ENCODE data around the gene CLCA1. TPM values are rescaled to one million over a fixed set of nuclear protein-coding genes. Genes with fewer than 3 reads are reported as not detected.

CLCA1 gene
- polyA plus RNA-seq, 1 experiment, result not detected

DNA sequence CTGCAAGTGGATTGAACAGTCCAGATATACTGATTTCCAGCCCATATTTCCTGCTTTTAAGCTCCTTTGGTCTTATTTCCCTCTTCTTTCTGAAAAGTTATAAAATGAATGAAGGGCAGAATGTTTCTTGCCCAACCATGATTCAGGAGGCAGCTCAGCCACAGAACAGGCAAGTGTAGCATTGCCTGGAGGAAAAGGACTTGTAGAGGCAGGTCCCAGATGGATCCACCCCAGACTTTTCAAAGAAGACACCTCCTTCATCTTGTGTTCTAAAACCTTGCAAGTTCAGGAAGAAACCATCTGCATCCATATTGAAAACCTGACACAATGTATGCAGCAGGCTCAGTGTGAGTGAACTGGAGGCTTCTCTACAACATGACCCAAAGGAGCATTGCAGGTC is 44.9 kb upstream of the CLCA1 start, which contains the start of gene CLCA2:
Gene CLCA2, plus strand, starts transcription at position 299 of the 400 bp plus-strand sequence. Its CDS starts 77 bp downstream, at position 376.
- ChIA-PET CTCF (interaction anchor here (0.6 to 1.7 kb wide), 2 partner anchors 50 to 280 kb away, joined by 3 to 7 read pairs; partner anchors contain the start of gene SH3GLB1), POLR2A (interaction anchor here (0.6 kb wide), 1 partner anchor 280 kb away, joined by 3 read pairs; no protein-coding TSS in a partner anchor)
- TF ChIP-seq, protein P1, sequence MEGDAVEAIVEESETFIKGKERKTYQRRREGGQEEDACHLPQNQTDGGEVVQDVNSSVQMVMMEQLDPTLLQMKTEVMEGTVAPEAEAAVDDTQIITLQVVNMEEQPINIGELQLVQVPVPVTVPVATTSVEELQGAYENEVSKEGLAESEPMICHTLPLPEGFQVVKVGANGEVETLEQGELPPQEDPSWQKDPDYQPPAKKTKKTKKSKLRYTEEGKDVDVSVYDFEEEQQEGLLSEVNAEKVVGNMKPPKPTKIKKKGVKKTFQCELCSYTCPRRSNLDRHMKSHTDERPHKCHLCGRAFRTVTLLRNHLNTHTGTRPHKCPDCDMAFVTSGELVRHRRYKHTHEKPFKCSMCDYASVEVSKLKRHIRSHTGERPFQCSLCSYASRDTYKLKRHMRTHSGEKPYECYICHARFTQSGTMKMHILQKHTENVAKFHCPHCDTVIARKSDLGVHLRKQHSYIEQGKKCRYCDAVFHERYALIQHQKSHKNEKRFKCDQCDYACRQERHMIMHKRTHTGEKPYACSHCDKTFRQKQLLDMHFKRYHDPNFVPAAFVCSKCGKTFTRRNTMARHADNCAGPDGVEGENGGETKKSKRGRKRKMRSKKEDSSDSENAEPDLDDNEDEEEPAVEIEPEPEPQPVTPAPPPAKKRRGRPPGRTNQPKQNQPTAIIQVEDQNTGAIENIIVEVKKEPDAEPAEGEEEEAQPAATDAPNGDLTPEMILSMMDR (IDR thresholded peaks at IDR 0.05; ENCODE audit: low read depth, low read length), result no peak
- DNase-seq (ENCODE audit: low read depth, low spot score), result no peak
- Histone ChIP-seq H3K27me3 (ENCODE audit: control insufficient read depth, insufficient read depth, low read length) (no peaks in the 10 kb centered on the region), H3K4me3 (ENCODE audit: low read depth, low read length) (no peak within 1 kb of the TSS), H3K27ac (ENCODE audit: low read depth, low read length) (no peak within 1 kb of the TSS), H3K9me3 (ENCODE audit: control insufficient read depth, insufficient read depth, low read length) (no peaks in the 10 kb centered on the region)

DNA sequence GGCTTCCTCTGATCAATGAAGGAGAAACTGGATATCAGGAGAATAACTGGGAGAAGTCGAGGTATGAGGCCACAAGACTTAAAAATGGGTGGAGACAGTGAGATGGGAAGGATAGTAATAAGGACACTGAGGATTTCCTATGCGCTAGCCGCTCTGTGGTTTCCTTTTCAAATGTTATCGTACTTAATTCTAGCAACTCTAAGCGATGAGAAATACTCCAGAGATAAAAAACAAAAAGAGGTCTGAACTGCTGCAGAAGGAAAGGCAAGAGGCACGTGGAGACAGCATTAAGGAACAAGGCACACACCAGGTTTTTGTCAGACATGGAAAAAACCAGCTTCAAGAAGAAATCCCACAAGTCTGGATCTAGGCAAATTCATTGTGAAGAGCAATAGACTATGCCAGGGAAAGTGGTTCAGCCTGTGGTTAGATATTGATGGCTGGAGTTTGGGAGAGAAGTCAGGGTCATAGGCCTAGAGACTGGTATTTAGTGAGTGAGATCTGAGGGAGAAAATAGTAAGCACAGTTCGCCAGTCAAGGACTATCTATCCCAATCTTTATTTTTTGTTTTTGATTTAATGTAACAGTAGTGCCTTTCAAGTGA is 39.5 kb upstream of the CLCA1 start:
- no peak overlapping the region for H3K4me3 ChIP-seq (ENCODE audit: low read depth, low read length)
- CTCF ChIA-PET, result interaction anchor here (1.4 to 1.5 kb wide), 3 partner anchors 12 to 72 kb away, joined by 4 to 9 read pairs (median 5); no protein-coding TSS in a partner anchor
- DNase-seq (ENCODE audit: low read depth, low spot score), result no peak

DNA sequence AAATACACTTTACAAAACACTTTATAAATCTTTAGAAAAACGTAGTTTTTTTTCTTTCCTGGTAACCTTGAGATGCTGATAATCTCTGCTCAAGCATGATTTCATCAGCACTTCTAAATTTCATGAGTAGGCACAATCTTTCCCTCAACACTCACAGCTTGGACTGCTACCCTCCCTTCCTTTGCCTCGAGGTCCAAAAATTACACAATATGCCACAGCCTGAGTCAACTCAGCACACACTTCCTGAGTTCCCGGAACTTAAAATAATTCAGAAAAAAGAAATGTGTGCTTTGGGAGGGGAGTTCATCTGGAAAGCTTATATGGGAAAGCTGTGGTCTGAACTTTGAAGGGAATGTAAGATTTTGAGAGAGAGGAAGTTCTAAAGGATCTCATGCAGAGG is 38.9 kb upstream of the CLCA1 start:
- Histone ChIP-seq H3K27ac (ENCODE audit: low read depth, low read length) (peak overlapping the region; percentile 83), H3K4me3 (ENCODE audit: low read depth, low read length) (no peak overlapping the region), H3K27me3 (ENCODE audit: control insufficient read depth, insufficient read depth, low read length) (no peaks in the 10 kb centered on the region), H3K9me3 (ENCODE audit: control insufficient read depth, insufficient read depth, low read length) (no peaks in the 10 kb centered on the region)
- peak; percentile 77 for DNase-seq (ENCODE audit: low read depth, low spot score)
- TF ChIP-seq, protein P1 (IDR thresholded peaks at IDR 0.05; ENCODE audit: low read depth, low read length), result no peak
- CTCF ChIA-PET, result interaction anchor here (0.9 to 1.5 kb wide), 5 partner anchors 43 to 274 kb away, joined by 3 to 9 read pairs (median 5); partner anchors contain the start of gene SH3GLB1
- POLR2A ChIA-PET, result interaction anchor here (0.7 to 0.9 kb wide), 2 partner anchors 34 to 344 kb away, joined by 3 to 4 read pairs; partner anchors contain the start of gene ODF2L

More for the DNA sequence above, 39.5 kb upstream of the CLCA1 start:
- Histone ChIP-seq H3K27ac (ENCODE audit: low read depth, low read length) (peak overlapping the region; percentile 54), H3K27me3 (ENCODE audit: control insufficient read depth, insufficient read depth, low read length) (no peaks in the 10 kb centered on the region), H3K9me3 (ENCODE audit: control insufficient read depth, insufficient read depth, low read length) (no peaks in the 10 kb centered on the region)
- TF ChIP-seq, protein P1 (IDR thresholded peaks at IDR 0.05; ENCODE audit: low read depth, low read length), result no peak
- POLR2A ChIA-PET, result no interaction called here

DNA sequence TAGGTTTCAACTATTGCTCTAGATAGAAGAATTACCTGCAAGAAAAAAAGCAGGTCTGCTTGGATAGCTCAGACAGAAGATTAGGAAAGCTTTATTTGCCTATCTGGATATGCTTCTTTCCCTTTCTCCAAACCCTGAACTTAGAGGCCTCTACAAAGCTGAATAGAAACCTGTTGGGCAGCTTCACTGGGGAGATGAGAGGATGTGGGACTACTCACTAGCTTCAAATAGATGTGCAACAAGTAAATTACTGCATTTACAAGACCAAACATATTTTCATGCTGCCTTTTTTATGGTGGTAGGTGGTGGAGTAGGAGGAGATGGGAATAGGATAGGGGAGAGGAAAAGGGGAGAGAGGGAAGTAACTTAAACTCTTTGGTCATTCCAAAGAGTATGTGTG is 38.4 kb upstream of the CLCA1 start:
- ChIA-PET CTCF (interaction anchor here (0.9 to 1.5 kb wide), 6 partner anchors 43 to 274 kb away, joined by 3 to 9 read pairs (median 5); partner anchors contain the start of gene SH3GLB1), POLR2A (interaction anchor here (0.7 to 0.9 kb wide), 2 partner anchors 34 to 343 kb away, joined by 3 to 4 read pairs; partner anchors contain the start of gene ODF2L)
- no peak for DNase-seq (ENCODE audit: low read depth, low spot score)
- Histone ChIP-seq H3K27me3 (ENCODE audit: control insufficient read depth, insufficient read depth, low read length) (no peaks in the 10 kb centered on the region), H3K27ac (ENCODE audit: low read depth, low read length) (peak overlapping the region; percentile 83), H3K9me3 (ENCODE audit: control insufficient read depth, insufficient read depth, low read length) (no peaks in the 10 kb centered on the region), H3K4me3 (ENCODE audit: low read depth, low read length) (no peak overlapping the region)
- TF ChIP-seq, protein P1 (IDR thresholded peaks at IDR 0.05; ENCODE audit: low read depth, low read length), result no peak

DNA sequence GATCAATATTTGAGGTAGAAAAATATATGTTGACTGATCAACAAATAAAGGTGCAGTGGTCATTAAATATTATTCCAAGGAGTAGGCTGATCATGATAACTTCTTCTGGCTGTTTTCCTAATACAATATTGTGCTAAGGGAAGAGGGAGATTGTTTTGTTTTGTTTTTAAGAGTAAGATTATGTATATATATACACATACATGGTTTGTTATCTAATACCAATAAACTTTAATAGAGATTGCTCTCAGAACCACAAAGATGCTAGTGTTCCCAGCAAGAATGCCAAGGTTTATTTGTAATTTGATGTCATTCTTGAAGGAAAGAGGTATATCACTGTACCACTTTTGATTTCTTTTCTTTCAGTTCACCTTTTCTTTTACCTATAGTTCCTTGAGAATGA is 34.7 kb upstream of the CLCA1 start:
- Histone ChIP-seq H3K27ac (ENCODE audit: low read depth, low read length) (no peak overlapping the region), H3K9me3 (ENCODE audit: control insufficient read depth, insufficient read depth, low read length) (no peaks in the 10 kb centered on the region), H3K4me3 (ENCODE audit: low read depth, low read length) (no peak overlapping the region), H3K27me3 (ENCODE audit: control insufficient read depth, insufficient read depth, low read length) (no peaks in the 10 kb centered on the region)
- ChIA-PET POLR2A (no interaction called here), CTCF (no interaction called here)
- TF ChIP-seq, protein P1 (IDR thresholded peaks at IDR 0.05; ENCODE audit: low read depth, low read length), result no peak
- no peak for DNase-seq (ENCODE audit: low read depth, low spot score)
